Fibroblast of the aortic adventitia (primary cell): Measurements from ENCODE around the gene PROSER3. TPM values are rescaled to one million over a fixed set of nuclear protein-coding genes. Genes with fewer than 3 reads are reported as not detected.

ENCODE experiments used
- DNase-seq: peaks from one replicate; pipeline ENCODE4 v3.0.0-alpha.2; 2010; ENCODE audit warnings: low read depth
- H3K4me3 ChIP-seq: 2 replicates; pipeline ENCODE4 v1.5.1; 2011; ENCODE audit warnings: low read depth, mild to moderate bottlenecking, control low read depth, low read length, moderate library complexity
- total RNA-seq: library from RNA; depleted of rRNA; stranded (reverse); fragments of >200 nt; gene quantifications from 2 replicates; pipeline ENCODE4 v1.2.3, GENCODE V29; 2012; ENCODE audit warnings: low replicate concordance
- TF ChIP-seq, protein P1 (sequence below): IDR thresholded peaks from 2 replicates; pipeline ENCODE4 v1.5.1; 2011; ENCODE audit warnings: mild to moderate bottlenecking, low read length, control low read depth, inconsistent platforms; ENCODE audit not compliant: insufficient read depth

PROSER3 gene
- total RNA-seq, 1 donor: 10.8 TPM

DNA sequence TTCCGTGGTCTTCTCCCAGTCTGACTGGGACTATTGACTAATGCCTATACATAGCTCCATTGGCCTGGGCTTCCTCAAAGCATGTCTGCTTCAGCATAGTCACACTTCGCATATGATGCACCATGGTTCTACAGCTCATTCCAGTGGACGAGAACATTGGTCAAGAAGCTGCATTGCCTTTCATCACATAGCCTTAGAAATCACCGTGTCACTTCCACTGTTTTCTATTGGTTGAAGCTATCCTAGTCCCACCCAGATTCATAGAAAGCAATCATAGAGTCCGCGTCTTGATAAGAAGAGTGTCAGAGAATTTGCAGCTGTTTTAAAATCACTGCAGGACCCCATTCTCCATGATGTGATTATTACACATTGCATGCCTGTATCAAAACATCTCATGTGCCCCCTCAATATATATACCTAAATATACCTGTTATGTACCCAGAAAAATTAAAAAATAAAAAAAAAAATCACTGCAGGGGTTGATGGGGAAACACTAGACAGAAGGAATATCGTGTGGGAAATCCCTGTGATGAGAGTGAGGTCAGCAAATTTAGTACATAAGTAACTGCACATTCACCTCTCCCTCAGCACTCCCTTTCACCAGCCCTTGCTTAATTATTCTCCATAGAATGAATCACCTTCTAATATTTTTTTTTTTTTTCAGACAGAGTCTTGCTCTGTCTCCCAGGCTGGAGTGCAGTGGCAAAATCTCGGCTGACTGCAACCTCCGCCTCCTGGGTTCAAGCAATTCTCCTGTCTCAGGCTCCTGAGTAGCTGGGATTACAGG, 15.2 kb downstream of the PROSER3 start:
- H3K4me3 ChIP-seq: no peak overlapping the region
- DNase-seq: peak; percentile 15
- TF ChIP-seq, protein P1, sequence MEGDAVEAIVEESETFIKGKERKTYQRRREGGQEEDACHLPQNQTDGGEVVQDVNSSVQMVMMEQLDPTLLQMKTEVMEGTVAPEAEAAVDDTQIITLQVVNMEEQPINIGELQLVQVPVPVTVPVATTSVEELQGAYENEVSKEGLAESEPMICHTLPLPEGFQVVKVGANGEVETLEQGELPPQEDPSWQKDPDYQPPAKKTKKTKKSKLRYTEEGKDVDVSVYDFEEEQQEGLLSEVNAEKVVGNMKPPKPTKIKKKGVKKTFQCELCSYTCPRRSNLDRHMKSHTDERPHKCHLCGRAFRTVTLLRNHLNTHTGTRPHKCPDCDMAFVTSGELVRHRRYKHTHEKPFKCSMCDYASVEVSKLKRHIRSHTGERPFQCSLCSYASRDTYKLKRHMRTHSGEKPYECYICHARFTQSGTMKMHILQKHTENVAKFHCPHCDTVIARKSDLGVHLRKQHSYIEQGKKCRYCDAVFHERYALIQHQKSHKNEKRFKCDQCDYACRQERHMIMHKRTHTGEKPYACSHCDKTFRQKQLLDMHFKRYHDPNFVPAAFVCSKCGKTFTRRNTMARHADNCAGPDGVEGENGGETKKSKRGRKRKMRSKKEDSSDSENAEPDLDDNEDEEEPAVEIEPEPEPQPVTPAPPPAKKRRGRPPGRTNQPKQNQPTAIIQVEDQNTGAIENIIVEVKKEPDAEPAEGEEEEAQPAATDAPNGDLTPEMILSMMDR: no peak

DNA sequence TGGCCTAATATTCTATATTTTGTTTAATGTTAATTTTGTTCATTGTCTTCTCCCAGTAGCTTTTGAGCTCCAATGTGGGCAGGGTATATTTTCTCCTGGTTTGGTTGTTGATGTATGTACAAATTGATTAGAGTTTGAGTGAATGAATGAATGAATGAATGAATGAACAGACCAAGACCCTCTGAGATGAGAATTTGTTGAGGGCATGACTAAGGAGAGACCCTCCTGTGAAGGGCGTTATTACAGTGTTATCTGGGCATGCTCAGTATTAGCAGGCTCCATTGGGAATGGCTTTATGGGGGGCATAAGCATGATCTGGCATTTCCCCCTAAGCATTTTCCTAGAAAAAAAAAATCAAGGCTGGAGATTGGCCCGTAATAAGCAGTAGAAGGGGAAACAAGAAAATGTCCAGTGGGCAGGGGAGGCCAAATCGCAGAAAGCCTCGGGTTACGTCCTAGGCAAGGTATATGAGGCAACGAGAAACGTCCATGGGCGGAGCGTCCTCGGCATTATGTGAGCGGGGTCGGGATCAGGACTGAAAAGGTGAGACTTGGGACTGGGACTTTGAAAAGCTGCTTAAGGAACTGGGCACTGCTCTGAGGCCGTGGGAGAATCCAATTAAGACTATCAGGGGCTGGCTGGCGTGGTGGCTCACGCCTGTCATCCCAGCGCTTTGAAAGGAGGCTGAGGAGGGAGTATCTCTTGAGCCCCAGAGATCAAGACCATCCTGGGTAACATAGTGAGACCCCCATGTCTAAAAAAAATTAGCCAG, 16.5 kb downstream of the PROSER3 start:
- peak; percentile 1 for DNase-seq
- TF ChIP-seq, protein P1: no peak
- H3K4me3 ChIP-seq: peak overlapping the region; percentile 55

DNA sequence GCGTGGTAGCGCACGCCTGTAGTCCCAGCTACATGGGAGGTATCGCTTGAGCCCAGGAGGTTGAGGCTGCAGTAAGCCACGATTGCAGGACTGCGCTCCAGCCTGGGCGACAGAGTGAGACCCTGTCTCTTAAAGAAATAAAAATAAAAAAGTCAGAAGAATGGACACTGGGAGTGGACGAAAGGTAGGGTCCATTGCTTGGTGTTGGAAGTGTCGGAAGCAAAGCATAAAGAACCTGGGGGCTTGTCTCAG, 17.0 kb downstream of the PROSER3 start:
- DNase-seq: no peak
- TF ChIP-seq, protein P1: no peak
- peak overlapping the region; percentile 55 for H3K4me3 ChIP-seq

DNA sequence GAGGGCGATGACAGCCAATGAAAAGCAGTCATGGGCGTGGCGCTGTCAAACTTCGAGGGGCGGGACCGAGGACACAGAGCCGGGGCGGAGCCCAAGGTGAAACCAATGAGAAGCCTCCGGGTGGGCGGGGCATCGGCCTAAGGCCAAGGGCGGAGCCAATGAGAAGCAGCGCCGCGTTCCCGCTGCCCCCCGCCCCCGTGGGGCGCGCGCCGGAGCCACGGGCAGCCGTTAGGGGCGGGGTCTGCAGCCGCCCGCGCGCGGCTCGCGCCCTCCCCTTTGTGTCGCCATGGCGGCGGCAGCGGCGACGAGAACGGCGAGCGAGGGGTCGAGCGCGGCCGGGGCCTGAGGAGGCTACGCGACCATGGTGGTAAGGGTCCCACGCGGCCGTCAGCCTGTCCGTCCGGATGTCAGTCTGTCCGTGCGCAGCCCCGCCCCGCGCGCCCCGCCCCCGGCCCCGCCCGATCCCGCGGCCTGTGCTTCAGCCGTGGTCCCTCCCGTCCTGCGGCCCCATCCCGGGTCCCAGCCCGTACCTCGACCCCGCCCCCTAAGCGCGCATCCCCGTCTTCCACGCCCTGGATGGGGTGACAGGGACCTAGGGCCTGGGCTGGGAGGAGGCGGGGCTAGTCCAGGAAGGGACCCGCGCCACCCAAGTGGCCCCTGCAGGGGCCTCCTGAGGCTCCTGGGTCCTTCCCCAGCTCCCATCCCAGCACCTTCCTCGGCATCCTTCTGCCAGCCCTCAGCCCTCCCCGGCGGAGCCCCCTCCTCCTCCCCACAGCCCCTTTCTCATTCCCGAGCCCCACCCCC, 17.5 kb downstream of the PROSER3 start, which contains the start of gene ARHGAP33:
Gene ARHGAP33, plus strand, starts transcription at position 267 of the 804 bp plus-strand sequence. Its CDS starts 95 bp downstream, at position 362.
- TF ChIP-seq, protein P1: no peak
- peak within 1 kb of the TSS; percentile 78 for H3K4me3 ChIP-seq
- DNase-seq: peak; percentile 93

DNA sequence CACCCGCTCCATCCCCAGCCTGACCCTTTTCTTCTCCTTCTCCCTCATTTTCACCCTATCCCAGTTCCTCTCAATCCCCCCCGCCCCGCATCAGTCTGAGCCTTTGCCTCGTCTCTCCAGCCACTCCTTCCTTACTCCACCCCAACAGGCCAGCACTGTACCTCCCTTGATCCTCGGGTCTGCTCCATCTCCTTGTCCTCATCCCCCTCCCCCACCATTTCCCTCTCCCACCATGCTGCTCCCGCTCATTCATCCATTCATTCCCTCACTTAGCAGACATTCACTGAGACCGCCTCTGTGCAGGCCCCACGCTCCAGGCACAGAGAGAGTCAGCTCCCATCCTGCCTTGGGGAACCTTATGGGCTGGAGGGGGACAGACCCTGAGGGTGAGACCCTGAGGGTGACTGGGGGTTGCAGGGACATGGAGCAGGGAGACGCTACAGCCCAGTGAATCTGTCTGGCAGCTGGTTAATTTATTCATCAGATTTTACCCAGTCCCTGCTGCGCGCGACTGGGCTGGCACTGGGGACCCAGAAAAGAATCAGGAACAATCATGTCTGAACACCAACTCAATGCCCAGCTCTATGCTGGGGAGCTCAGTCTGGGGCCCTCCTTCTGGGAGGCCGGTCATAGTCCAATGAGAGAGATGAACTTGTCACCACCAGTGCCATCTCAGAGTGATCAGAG, 18.3 kb downstream of the PROSER3 start:
- H3K4me3 ChIP-seq: peak overlapping the region; percentile 78
- TF ChIP-seq, protein P1: no peak
- no peak for DNase-seq
